ENCODE measurements around the gene STXBP5.

DNA sequence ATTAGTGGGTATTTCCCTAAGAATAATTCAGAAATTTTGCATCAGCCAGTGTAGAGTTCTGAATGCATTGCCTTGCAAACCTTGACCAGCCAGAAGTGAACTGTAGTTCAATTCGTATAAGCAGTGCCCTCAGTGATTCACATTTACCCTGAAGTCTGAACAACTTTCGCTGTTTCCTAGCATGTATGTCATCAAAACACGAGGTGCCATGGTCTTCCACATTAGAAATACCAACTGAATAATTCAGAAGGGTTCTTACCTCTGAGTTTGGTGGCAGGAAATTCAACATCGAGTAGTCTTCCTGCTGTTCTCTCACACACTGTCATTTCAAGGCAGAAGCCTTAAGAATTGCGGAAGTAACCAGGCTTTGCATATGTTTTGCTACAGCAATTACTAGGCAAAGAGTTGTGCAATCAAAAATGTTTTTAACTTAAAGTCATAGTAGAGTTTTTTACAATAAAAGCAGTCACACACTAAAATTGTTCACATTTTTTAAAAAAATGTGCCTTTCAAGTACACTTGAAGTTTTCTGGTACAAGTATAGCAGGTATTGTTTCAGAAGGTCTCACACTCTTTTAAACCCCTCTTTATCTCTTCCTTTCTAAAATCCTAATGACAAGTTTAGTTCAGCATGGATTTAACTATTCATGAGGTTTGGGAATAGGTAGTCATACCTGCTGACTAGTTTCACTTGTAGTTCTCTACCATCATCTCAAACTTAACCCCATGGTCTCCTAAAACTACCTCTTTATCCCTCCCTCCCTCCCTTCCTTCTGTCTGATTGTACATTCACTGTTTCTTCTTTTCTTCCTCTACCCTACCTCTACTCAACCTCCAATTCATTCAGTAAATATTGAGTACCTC lies 118.3 kb downstream of the STXBP5 start:
- TF ChIP-seq, protein P1, sequence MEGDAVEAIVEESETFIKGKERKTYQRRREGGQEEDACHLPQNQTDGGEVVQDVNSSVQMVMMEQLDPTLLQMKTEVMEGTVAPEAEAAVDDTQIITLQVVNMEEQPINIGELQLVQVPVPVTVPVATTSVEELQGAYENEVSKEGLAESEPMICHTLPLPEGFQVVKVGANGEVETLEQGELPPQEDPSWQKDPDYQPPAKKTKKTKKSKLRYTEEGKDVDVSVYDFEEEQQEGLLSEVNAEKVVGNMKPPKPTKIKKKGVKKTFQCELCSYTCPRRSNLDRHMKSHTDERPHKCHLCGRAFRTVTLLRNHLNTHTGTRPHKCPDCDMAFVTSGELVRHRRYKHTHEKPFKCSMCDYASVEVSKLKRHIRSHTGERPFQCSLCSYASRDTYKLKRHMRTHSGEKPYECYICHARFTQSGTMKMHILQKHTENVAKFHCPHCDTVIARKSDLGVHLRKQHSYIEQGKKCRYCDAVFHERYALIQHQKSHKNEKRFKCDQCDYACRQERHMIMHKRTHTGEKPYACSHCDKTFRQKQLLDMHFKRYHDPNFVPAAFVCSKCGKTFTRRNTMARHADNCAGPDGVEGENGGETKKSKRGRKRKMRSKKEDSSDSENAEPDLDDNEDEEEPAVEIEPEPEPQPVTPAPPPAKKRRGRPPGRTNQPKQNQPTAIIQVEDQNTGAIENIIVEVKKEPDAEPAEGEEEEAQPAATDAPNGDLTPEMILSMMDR (IDR thresholded peaks at IDR 0.05 in 4 of 5, conservative IDR thresholded peaks at IDR 0.05 in 1 of 5), result no peak
- no peak for TF ChIP-seq POLR2A (IDR thresholded peaks at IDR 0.05)
